Spleen (tissue), 7 donors: ENCODE data around the gene DNAJC15.

Experiments
- POLR2A ChIP-seq, 3 donors: fragments of 450-650 bp; IDR thresholded peaks; one replicate each; pipeline ENCODE4 v1.5.1; 2017; ENCODE audit warnings: antibody characterized with exemption in 3 of 3, mild to moderate bottlenecking in 1 of 3
- TF ChIP-seq, protein P1 (sequence below), 11 experiments: fragments of 200-600 bp in 7 of 11; fragments of 450-650 bp in 4 of 11; sonication (generic) in 4 of 11; IDR thresholded peaks in 8 of 11; conservative IDR thresholded peaks in 3 of 11; 1 replicate in 7 of 11; 2 replicates in 4 of 11; pipeline versions ENCODE4 v1.4.0 to v1.8.0; 2016 to 2021; ENCODE audit warnings: antibody characterized with exemption in 11 of 11, inconsistent platforms in 4 of 11, mild to moderate bottlenecking in 1 of 11
- donor health status: DM: no; HTN: no; CAD: no; lungs with moderate emphysema.
- donor health status: DM: no; HTN: no; CAD: no.
- donor health status: DM: no; HTN: no; CAD: no.

DNA sequence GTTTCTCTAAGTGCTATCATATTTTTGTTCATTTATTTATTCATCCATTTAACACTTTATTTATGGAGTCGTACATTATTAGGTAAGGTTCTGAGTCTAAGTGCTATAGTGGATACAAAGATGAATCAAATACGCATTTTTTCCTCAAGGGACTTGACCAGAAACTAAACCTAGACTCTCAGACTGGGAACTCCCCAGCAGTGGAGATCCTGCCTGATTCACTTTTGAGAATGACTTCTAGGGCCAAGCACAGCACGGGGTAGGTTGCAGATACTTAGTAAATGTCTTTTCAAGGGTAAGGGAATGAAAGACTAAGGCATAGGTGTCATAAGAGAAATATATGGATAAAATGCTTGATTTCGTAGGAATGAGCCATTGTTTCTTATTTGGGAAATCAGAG lies 7.2 kb downstream of the DNAJC15 start:
- no peak for TF ChIP-seq POLR2A (IDR thresholded peaks at IDR 0.05)
- TF ChIP-seq, protein P1, sequence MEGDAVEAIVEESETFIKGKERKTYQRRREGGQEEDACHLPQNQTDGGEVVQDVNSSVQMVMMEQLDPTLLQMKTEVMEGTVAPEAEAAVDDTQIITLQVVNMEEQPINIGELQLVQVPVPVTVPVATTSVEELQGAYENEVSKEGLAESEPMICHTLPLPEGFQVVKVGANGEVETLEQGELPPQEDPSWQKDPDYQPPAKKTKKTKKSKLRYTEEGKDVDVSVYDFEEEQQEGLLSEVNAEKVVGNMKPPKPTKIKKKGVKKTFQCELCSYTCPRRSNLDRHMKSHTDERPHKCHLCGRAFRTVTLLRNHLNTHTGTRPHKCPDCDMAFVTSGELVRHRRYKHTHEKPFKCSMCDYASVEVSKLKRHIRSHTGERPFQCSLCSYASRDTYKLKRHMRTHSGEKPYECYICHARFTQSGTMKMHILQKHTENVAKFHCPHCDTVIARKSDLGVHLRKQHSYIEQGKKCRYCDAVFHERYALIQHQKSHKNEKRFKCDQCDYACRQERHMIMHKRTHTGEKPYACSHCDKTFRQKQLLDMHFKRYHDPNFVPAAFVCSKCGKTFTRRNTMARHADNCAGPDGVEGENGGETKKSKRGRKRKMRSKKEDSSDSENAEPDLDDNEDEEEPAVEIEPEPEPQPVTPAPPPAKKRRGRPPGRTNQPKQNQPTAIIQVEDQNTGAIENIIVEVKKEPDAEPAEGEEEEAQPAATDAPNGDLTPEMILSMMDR (IDR thresholded peaks at IDR 0.05 in 8 of 11, conservative IDR thresholded peaks at IDR 0.05 in 3 of 11), result no peak
